OCI-LY1 (cell line): ENCODE measurements around the gene PER2.

Experiments used
- H2AFZ ChIP-seq: fragments of 200-600 bp; sonication (generic), shearing (Covaris generic); 2 replicates; pipeline ENCODE4 v1.6.0; 2014; ENCODE audit warnings: antibody characterized with exemption, mild to moderate bottlenecking, low read length
- H3F3A ChIP-seq: fragments of 200-600 bp; sonication (generic), shearing (Covaris generic); 2 replicates; pipeline ENCODE4 v1.6.0; 2014; ENCODE audit warnings: mild to moderate bottlenecking, antibody characterized with exemption, low read length, moderate library complexity; ENCODE audit not compliant: insufficient read depth
- H3K27ac ChIP-seq: fragments of 200-600 bp; sonication (generic); 2 replicates; pipeline ENCODE4 v1.5.1; 2014; ENCODE audit warnings: low read length, mixed run types, mild to moderate bottlenecking, low read depth; ENCODE audit not compliant: poor library complexity, severe bottlenecking
- H3K27me3 ChIP-seq: fragments of 200-600 bp; sonication (generic); 2 replicates; pipeline ENCODE4 v1.6.0; 2014; ENCODE audit warnings: antibody characterized with exemption, mild to moderate bottlenecking, low read length, moderate library complexity; ENCODE audit not compliant: insufficient read depth
- H3K36me3 ChIP-seq: fragments of 200-600 bp; sonication (generic); 2 replicates; pipeline ENCODE4 v1.6.1; 2014; ENCODE audit warnings: mild to moderate bottlenecking, antibody characterized with exemption, low read length, moderate library complexity, mixed read lengths; ENCODE audit not compliant: insufficient read depth
- H3K4me1 ChIP-seq: fragments of 200-600 bp; sonication (generic); 2 replicates; pipeline ENCODE4 v1.5.1; 2014; ENCODE audit warnings: mild to moderate bottlenecking, low read length, moderate library complexity; ENCODE audit not compliant: insufficient read depth, severe bottlenecking
- H3K4me2 ChIP-seq: fragments of 200-600 bp; sonication (generic), shearing (Covaris generic); 2 replicates; pipeline ENCODE4 v1.6.1; 2014; ENCODE audit warnings: low read length
- H3K4me3 ChIP-seq: fragments of 200-600 bp; sonication (generic); 2 replicates; pipeline ENCODE4 v1.5.1; 2014; ENCODE audit warnings: low read length, low read depth, mild to moderate bottlenecking, mixed read lengths; ENCODE audit not compliant: poor library complexity, severe bottlenecking
- H3K79me2 ChIP-seq: fragments of 200-600 bp; shearing (Covaris generic); 2 replicates; pipeline ENCODE4 v1.6.1; 2016; ENCODE audit warnings: mixed run types, low read length, mixed read lengths; ENCODE audit not compliant: insufficient read depth
- H3K9ac ChIP-seq: fragments of 200-600 bp; sonication (generic), shearing (Covaris generic); 2 replicates; pipeline ENCODE4 v1.6.1; 2014; ENCODE audit warnings: mild to moderate bottlenecking, low read length, mixed read lengths
- H3K9me2 ChIP-seq: fragments of 200-600 bp; sonication (generic), shearing (Covaris generic); 2 replicates; pipeline ENCODE4 v1.6.1; 2014; ENCODE audit warnings: low read depth, mild to moderate bottlenecking, low read length, mixed read lengths
- H3K9me3 ChIP-seq: fragments of 200-600 bp; shearing (Covaris generic); 2 replicates; pipeline ENCODE4 v1.6.1; 2014; ENCODE audit warnings: low read length, mixed read lengths
- H4K20me1 ChIP-seq: fragments of 200-600 bp; sonication (generic), shearing (Covaris generic); 2 replicates; pipeline ENCODE4 v1.6.0; 2016; ENCODE audit warnings: mild to moderate bottlenecking, low read length; ENCODE audit not compliant: insufficient read depth
- EZH2 ChIP-seq: fragments of 200-600 bp; sonication (generic), shearing (Covaris generic); IDR thresholded peaks from 2 replicates; pipeline ENCODE4 v1.8.0; 2017; ENCODE audit warnings: borderline replicate concordance, mixed run types, mild to moderate bottlenecking, antibody characterized with exemption, low read length, moderate library complexity, mixed read lengths
- TF ChIP-seq, protein P1 (sequence below): fragments of 200-600 bp; sonication (generic), shearing (Covaris generic); IDR thresholded peaks from 2 replicates; pipeline ENCODE4 v1.5.1; 2017; ENCODE audit warnings: mild to moderate bottlenecking, antibody characterized with exemption, low read length, moderate library complexity, mixed read lengths

The PER2 gene

DNA sequence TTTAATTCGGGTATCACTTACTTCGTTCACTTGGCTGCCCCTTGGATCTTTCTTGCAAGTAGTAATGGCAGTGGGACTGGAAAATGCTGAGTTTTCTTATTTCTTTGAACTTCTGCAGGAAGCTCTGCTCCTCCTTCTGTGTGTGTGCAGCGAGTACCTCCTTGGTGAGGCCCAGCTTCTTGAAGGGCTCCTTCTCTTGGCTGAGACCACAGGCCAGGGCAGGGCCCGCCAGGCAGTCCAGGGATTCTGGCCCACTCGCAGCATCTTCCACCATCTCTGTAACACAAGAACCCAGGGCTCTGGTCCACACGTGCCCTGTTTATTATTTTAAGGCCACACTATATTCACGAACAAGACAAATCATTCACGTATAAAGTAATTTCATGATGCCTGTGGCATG lies 32.8 kb downstream of the PER2 start:
- Histone ChIP-seq H2AFZ (no peak overlapping the region), H3K79me2 (no peaks in the 10 kb centered on the region), H3K9ac (no peak overlapping the region), H3K9me2 (no peaks in the 10 kb centered on the region), H3K4me2 (no peak overlapping the region), H3F3A (no peaks in the 10 kb centered on the region), H3K27me3 (no peaks in the 10 kb centered on the region), H3K4me3 (no peak overlapping the region), H4K20me1 (no peaks in the 10 kb centered on the region), H3K27ac (no peak overlapping the region), H3K9me3 (no peaks in the 10 kb centered on the region), H3K36me3 (peaks cover 31% of the 10 kb centered on the region; the same call in 1 of the 2 replicates), H3K4me1 (no peaks in the 10 kb centered on the region)
- TF ChIP-seq EZH2, result no peak
- TF ChIP-seq, protein P1, sequence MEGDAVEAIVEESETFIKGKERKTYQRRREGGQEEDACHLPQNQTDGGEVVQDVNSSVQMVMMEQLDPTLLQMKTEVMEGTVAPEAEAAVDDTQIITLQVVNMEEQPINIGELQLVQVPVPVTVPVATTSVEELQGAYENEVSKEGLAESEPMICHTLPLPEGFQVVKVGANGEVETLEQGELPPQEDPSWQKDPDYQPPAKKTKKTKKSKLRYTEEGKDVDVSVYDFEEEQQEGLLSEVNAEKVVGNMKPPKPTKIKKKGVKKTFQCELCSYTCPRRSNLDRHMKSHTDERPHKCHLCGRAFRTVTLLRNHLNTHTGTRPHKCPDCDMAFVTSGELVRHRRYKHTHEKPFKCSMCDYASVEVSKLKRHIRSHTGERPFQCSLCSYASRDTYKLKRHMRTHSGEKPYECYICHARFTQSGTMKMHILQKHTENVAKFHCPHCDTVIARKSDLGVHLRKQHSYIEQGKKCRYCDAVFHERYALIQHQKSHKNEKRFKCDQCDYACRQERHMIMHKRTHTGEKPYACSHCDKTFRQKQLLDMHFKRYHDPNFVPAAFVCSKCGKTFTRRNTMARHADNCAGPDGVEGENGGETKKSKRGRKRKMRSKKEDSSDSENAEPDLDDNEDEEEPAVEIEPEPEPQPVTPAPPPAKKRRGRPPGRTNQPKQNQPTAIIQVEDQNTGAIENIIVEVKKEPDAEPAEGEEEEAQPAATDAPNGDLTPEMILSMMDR, result no peak

DNA sequence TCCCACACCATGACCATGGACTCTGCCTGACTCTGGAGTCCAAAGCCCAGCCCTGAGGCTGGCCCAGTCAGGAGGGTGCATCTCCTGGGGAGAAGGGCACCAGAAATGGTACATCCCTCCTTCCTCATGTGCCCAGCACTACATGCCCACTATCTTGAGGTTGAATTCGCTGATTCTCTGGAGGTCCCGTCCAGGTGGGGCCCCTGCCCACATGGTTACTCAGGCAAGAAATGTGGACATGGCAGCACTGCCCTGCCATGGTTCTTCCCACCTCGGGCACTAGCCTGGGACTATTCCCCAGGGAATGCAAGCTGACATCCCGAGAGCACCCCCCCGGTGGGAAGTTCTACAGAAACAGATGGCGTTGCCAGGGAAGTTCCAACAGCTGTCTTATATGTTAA lies 33.3 kb downstream of the PER2 start:
- TF ChIP-seq, protein P1, result no peak
- TF ChIP-seq EZH2, result no peak
- H3K36me3 ChIP-seq, result peaks cover 33% of the 10 kb centered on the region; the same call in 1 of the 2 replicates
- H3K27ac ChIP-seq, result no peak overlapping the region
- H3K9me2 ChIP-seq, result no peaks in the 10 kb centered on the region
- no peak overlapping the region for H3K4me3 ChIP-seq
- H3K9ac ChIP-seq, result no peak overlapping the region
- H2AFZ ChIP-seq, result no peak overlapping the region
- H4K20me1 ChIP-seq, result no peaks in the 10 kb centered on the region
- no peaks in the 10 kb centered on the region for H3K4me1 ChIP-seq
- no peaks in the 10 kb centered on the region for H3K79me2 ChIP-seq
- no peaks in the 10 kb centered on the region for H3F3A ChIP-seq
- H3K27me3 ChIP-seq, result no peaks in the 10 kb centered on the region
- H3K9me3 ChIP-seq, result no peaks in the 10 kb centered on the region
- no peak overlapping the region for H3K4me2 ChIP-seq

DNA sequence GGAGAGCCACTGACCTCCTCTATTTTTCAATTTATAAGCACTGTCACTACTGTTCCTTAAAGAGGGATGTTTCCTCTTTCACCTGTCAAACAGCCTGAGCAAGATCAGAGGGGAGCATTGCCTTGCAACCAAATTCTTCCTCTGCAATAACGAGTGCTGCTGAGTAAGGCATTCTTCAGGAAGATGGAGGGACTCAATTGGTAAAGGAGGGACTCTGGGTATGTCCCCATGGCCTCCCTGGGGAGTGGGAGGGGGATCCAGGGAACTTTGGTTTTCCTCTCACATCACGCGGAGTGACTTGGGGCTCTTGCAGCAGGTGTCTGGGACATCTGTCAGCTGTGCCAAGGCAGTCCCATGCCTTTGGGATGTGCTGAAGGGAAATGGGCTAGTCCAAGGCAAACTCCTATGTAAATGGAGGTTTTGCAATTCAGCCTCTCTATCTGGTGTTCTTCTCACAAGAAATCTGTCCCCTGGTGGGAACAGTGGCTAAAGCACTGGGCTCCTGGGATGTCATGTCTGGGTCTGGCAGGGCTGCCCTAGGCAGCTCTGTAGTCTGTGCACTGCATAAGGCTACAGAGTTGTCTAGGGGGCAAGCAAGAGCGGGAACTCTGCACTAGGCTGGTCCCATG lies 34.2 kb downstream of the PER2 start:
- Histone ChIP-seq H3K27me3 (no peaks in the 10 kb centered on the region), H3K4me3 (no peak overlapping the region), H3K4me2 (no peak overlapping the region), H3K4me1 (no peaks in the 10 kb centered on the region), H3K36me3 (peaks cover 33% of the 10 kb centered on the region; the same call in 1 of the 2 replicates), H3K27ac (no peak overlapping the region), H3K9ac (no peak overlapping the region), H3K79me2 (no peaks in the 10 kb centered on the region), H3K9me3 (no peaks in the 10 kb centered on the region), H4K20me1 (no peaks in the 10 kb centered on the region), H2AFZ (no peak overlapping the region), H3K9me2 (no peaks in the 10 kb centered on the region), H3F3A (no peaks in the 10 kb centered on the region)
- TF ChIP-seq, protein P1, result no peak
- no peak for TF ChIP-seq EZH2
